Measurements from ENCODE around the gene GRIK3.

Gene GRIK3

GRCh38 chr1:36855699-36856494 lies 178.4 kb downstream of the GRIK3 start:
- H3K9ac ChIP-seq (ENCODE audit: low read length in 5 of 5) = no peak overlapping the region
- no peaks in the 10 kb centered on the region for H3K36me3 ChIP-seq (ENCODE audit: control insufficient read depth in 5 of 5, insufficient read depth in 5 of 5, low read length in 5 of 5)
- no peaks in the 10 kb centered on the region for H3K9me3 ChIP-seq (ENCODE audit: control insufficient read depth in 5 of 5, low read length in 5 of 5)
- no peak overlapping the region for H3K27ac ChIP-seq (ENCODE audit: low read depth, low read length)
- no peak overlapping the region for H3K4me3 ChIP-seq (ENCODE audit: low read depth in 1 of 5, low read length in 5 of 5)
- H3K27me3 ChIP-seq (ENCODE audit: control insufficient read depth in 5 of 5, insufficient read depth in 4 of 5, low read length in 5 of 5) = peaks cover 23 to 57% (median 32%) of the 10 kb centered on the region in 5 donors
- H3K4me1 ChIP-seq (ENCODE audit: control insufficient read depth in 5 of 5, insufficient read depth in 5 of 5, low read length in 5 of 5) = no peaks in the 10 kb centered on the region

DNA sequence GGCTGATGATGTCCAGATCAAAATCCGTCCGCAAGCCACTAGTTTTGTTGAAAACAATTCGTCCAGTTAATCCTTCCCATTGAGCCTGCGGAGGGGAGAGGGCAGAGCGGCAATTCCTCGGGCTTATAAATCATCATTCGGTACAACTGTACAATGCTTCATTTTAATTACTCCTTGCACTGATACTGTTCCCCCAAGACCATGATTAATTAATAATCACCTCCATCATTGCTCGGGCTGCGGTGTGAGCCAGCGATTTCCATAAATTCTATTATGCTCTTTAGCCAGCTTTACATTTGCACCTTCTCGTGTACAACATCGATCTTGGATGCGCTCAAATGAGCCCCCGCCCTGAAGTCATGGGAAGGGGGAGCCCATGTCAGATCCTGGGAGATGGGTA lies 180.7 kb downstream of the GRIK3 start:
- no peak overlapping the region for H3K27ac ChIP-seq (ENCODE audit: low read depth, low read length)
- no peak overlapping the region for H3K4me3 ChIP-seq (ENCODE audit: low read depth in 1 of 5, low read length in 5 of 5)
- H3K27me3 ChIP-seq (ENCODE audit: control insufficient read depth in 5 of 5, insufficient read depth in 4 of 5, low read length in 5 of 5) = peaks cover 23 to 69% (median 43%) of the 10 kb centered on the region in 5 donors
- H3K9ac ChIP-seq (ENCODE audit: low read length in 5 of 5) = no peak overlapping the region
- no peaks in the 10 kb centered on the region for H3K9me3 ChIP-seq (ENCODE audit: control insufficient read depth in 5 of 5, low read length in 5 of 5)
- no peaks in the 10 kb centered on the region for H3K36me3 ChIP-seq (ENCODE audit: control insufficient read depth in 5 of 5, insufficient read depth in 5 of 5, low read length in 5 of 5)
- H3K4me1 ChIP-seq (ENCODE audit: control insufficient read depth in 5 of 5, insufficient read depth in 5 of 5, low read length in 5 of 5) = no peaks in the 10 kb centered on the region

DNA sequence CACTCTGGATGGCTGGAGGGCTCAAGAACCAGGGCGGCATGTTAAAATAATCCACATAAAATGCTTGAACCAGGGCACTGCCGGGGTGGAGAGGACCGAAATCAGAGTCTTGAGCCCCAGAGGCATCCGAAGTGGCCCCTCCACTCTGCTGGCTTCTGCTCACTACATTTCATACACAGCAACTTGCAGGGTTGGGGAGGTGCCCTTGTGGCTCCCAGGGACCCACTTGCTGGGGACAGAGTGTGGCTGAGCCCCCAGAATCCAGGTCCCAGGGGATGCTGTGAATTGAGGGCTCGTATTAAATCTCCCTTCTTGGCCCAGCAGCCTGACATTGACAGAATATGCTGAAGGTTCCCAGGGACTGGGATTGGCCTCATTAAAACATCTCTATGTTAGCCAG lies 181.7 kb downstream of the GRIK3 start:
- no peaks in the 10 kb centered on the region for H3K9me3 ChIP-seq (ENCODE audit: control insufficient read depth in 5 of 5, low read length in 5 of 5)
- peaks cover 22 to 68% (median 42%) of the 10 kb centered on the region in 5 donors for H3K27me3 ChIP-seq (ENCODE audit: control insufficient read depth in 5 of 5, insufficient read depth in 4 of 5, low read length in 5 of 5)
- no peaks in the 10 kb centered on the region for H3K4me1 ChIP-seq (ENCODE audit: control insufficient read depth in 5 of 5, insufficient read depth in 5 of 5, low read length in 5 of 5)
- no peak overlapping the region for H3K9ac ChIP-seq (ENCODE audit: low read length in 5 of 5)
- no peak overlapping the region for H3K4me3 ChIP-seq (ENCODE audit: low read depth in 1 of 5, low read length in 5 of 5)
- no peaks in the 10 kb centered on the region for H3K36me3 ChIP-seq (ENCODE audit: control insufficient read depth in 5 of 5, insufficient read depth in 5 of 5, low read length in 5 of 5)
- no peak overlapping the region for H3K27ac ChIP-seq (ENCODE audit: low read depth, low read length)

DNA sequence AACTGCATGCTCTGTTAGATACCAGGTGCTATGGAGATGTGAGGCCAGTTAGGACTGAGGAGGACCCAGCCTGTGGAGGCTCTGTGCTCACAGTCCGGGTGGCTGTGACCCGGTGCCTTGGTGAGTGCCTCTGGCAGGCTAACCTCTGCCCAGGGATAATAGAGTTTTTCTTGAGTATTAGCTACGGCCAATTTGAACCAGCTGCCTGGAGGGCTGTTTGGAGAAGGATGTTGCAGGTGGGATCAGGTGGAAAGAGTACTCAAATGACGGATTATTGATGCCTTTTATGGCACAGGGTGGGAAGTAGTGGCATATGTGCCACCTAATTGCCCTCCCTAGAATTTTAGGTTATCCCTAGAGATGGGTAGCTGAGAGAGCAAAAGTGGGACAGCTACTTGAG lies 182.7 kb downstream of the GRIK3 start:
- Histone ChIP-seq H3K9me3 (ENCODE audit: control insufficient read depth in 5 of 5, low read length in 5 of 5) (no peaks in the 10 kb centered on the region), H3K27me3 (ENCODE audit: control insufficient read depth in 5 of 5, insufficient read depth in 4 of 5, low read length in 5 of 5) (peaks cover 18 to 66% (median 44%) of the 10 kb centered on the region in 5 donors), H3K4me3 (ENCODE audit: low read depth in 1 of 5, low read length in 5 of 5) (no peak overlapping the region), H3K4me1 (ENCODE audit: control insufficient read depth in 5 of 5, insufficient read depth in 5 of 5, low read length in 5 of 5) (no peaks in the 10 kb centered on the region), H3K36me3 (ENCODE audit: control insufficient read depth in 5 of 5, insufficient read depth in 5 of 5, low read length in 5 of 5) (no peaks in the 10 kb centered on the region), H3K9ac (ENCODE audit: low read length in 5 of 5) (no peak overlapping the region), H3K27ac (ENCODE audit: low read depth, low read length) (no peak overlapping the region)

DNA sequence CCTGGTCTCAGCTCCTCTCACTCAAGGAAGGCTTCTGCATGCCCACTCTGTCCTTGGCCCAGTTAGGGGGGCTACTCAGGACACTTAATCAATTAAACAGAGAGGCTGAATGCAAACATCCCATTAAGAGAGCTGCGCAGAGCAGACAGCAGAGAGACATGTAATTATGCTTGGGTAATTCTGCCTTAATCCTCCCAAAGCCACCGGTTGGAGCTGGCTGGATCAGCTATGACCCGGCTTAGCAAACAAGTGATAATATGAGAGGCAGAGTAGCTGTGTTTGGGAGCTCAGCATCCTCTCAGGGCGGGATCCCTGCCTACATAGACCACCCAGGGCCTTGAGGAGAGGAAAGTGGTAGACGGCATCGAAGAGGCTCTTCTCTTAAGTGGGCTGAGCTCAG lies 183.2 kb downstream of the GRIK3 start:
- Histone ChIP-seq H3K27ac (ENCODE audit: low read depth, low read length) (no peak overlapping the region), H3K9ac (ENCODE audit: low read length in 5 of 5) (no peak overlapping the region), H3K36me3 (ENCODE audit: control insufficient read depth in 5 of 5, insufficient read depth in 5 of 5, low read length in 5 of 5) (no peaks in the 10 kb centered on the region), H3K27me3 (ENCODE audit: control insufficient read depth in 5 of 5, insufficient read depth in 4 of 5, low read length in 5 of 5) (peaks cover 18 to 68% (median 44%) of the 10 kb centered on the region in 5 donors), H3K4me1 (ENCODE audit: control insufficient read depth in 5 of 5, insufficient read depth in 5 of 5, low read length in 5 of 5) (no peaks in the 10 kb centered on the region), H3K4me3 (ENCODE audit: low read depth in 1 of 5, low read length in 5 of 5) (no peak overlapping the region), H3K9me3 (ENCODE audit: control insufficient read depth in 5 of 5, low read length in 5 of 5) (no peaks in the 10 kb centered on the region)

DNA sequence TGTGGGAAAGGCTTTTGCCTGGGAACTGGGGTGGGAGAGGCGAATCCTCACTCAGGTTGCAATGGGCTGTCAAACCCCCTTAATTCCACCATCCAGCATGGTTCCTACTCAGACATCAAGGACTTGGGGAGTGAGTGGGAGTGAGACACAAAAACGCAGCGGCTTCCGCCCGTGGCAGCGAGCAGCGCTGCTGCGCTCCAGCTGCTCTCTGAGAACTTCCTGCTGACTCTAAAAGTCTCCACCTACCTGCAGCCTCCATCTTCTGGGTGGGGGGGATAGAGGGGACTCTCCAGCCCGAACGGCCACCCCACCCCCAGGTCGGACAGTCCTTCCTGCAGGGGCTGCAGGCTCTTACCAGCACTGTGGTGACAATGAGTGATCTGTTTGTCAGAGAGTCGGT lies 184.4 kb downstream of the GRIK3 start:
- Histone ChIP-seq H3K9me3 (ENCODE audit: control insufficient read depth in 5 of 5, low read length in 5 of 5) (no peaks in the 10 kb centered on the region), H3K9ac (ENCODE audit: low read length in 5 of 5) (no peak overlapping the region), H3K4me1 (ENCODE audit: control insufficient read depth in 5 of 5, insufficient read depth in 5 of 5, low read length in 5 of 5) (no peaks in the 10 kb centered on the region), H3K36me3 (ENCODE audit: control insufficient read depth in 5 of 5, insufficient read depth in 5 of 5, low read length in 5 of 5) (no peaks in the 10 kb centered on the region), H3K4me3 (ENCODE audit: low read depth in 1 of 5, low read length in 5 of 5) (no peak overlapping the region), H3K27ac (ENCODE audit: low read depth, low read length) (no peak overlapping the region), H3K27me3 (ENCODE audit: control insufficient read depth in 5 of 5, insufficient read depth in 4 of 5, low read length in 5 of 5) (peaks cover 14 to 59% (median 43%) of the 10 kb centered on the region in 5 donors)

DNA sequence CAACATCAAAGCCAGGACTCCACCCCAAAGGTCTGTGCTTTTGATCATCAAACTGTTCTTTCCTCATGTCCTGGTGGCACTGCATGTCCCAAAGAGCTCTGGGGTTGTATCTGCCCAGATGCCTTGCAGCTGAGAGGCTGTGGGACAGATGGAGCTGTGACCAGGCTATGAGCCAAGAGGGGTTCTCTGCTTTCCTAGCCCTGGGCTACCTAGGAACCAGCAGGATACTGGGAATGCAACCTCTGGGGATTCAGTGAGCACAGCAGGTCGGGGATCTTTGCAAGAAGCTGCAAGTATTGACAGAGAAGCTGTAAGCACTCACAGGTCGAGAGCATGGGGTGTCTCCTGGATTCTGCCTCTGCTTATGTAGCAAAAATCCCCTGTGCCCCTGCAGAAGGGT lies 186.6 kb downstream of the GRIK3 start:
- no peak overlapping the region for H3K9ac ChIP-seq (ENCODE audit: low read length in 5 of 5)
- H3K36me3 ChIP-seq (ENCODE audit: control insufficient read depth in 5 of 5, insufficient read depth in 5 of 5, low read length in 5 of 5) = no peaks in the 10 kb centered on the region
- no peak overlapping the region for H3K27ac ChIP-seq (ENCODE audit: low read depth, low read length)
- no peaks in the 10 kb centered on the region for H3K4me1 ChIP-seq (ENCODE audit: control insufficient read depth in 5 of 5, insufficient read depth in 5 of 5, low read length in 5 of 5)
- peaks cover 14 to 52% (median 42%) of the 10 kb centered on the region in 5 donors for H3K27me3 ChIP-seq (ENCODE audit: control insufficient read depth in 5 of 5, insufficient read depth in 4 of 5, low read length in 5 of 5)
- H3K9me3 ChIP-seq (ENCODE audit: control insufficient read depth in 5 of 5, low read length in 5 of 5) = no peaks in the 10 kb centered on the region
- no peak overlapping the region for H3K4me3 ChIP-seq (ENCODE audit: low read depth in 1 of 5, low read length in 5 of 5)

- Histone ChIP-seq H3K36me3 (ENCODE audit: control insufficient read depth in 5 of 5, insufficient read depth in 5 of 5, low read length in 5 of 5) (no peaks in the 10 kb centered on the region), H3K27me3 (ENCODE audit: control insufficient read depth in 5 of 5, insufficient read depth in 4 of 5, low read length in 5 of 5) (peaks cover 10 to 49% (median 43%) of the 10 kb centered on the region in 5 donors), H3K4me3 (ENCODE audit: low read depth in 1 of 5, low read length in 5 of 5) (no peak overlapping the region)
Observed at GRCh38 chr1:36847186-36847585, 187.1 kb downstream of the GRIK3 start.

DNA sequence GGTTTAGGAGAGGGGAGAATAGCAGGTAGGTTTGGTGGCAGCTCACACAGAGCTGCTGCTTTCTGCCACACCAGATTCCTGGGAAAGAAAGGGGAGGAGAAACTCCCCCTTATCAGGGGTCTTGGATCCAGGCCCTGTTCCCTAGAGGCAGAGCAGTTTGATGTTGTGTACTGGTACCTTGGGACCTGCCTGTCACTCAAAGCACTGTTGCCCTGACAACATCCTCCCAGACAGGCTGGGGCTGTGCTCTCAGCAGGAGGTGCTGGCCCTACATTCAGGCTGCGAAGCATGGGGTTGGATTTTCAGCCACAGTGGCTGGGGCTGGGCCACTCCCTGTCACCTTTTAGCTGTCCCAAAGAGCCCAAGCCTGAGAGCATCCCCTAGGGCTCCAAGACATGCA lies 188.0 kb downstream of the GRIK3 start:
- Histone ChIP-seq H3K27me3 (ENCODE audit: control insufficient read depth in 5 of 5, insufficient read depth in 4 of 5, low read length in 5 of 5) (peaks cover 8 to 49% (median 46%) of the 10 kb centered on the region in 5 donors), H3K4me1 (ENCODE audit: control insufficient read depth in 5 of 5, insufficient read depth in 5 of 5, low read length in 5 of 5) (no peaks in the 10 kb centered on the region), H3K9me3 (ENCODE audit: control insufficient read depth in 5 of 5, low read length in 5 of 5) (no peaks in the 10 kb centered on the region), H3K36me3 (ENCODE audit: control insufficient read depth in 5 of 5, insufficient read depth in 5 of 5, low read length in 5 of 5) (no peaks in the 10 kb centered on the region), H3K4me3 (ENCODE audit: low read depth in 1 of 5, low read length in 5 of 5) (no peak overlapping the region), H3K27ac (ENCODE audit: low read depth, low read length) (no peak overlapping the region), H3K9ac (ENCODE audit: low read length in 5 of 5) (no peak overlapping the region)

More at GRCh38 chr1:36847186-36847585, 187.1 kb downstream of the GRIK3 start:
- Histone ChIP-seq H3K27ac (ENCODE audit: low read depth, low read length) (no peak overlapping the region), H3K4me1 (ENCODE audit: control insufficient read depth in 5 of 5, insufficient read depth in 5 of 5, low read length in 5 of 5) (no peaks in the 10 kb centered on the region), H3K9ac (ENCODE audit: low read length in 5 of 5) (no peak overlapping the region), H3K9me3 (ENCODE audit: control insufficient read depth in 5 of 5, low read length in 5 of 5) (no peaks in the 10 kb centered on the region)

GRCh38 chr1:36845802-36846201 lies 188.5 kb downstream of the GRIK3 start:
- Histone ChIP-seq H3K36me3 (ENCODE audit: control insufficient read depth in 5 of 5, insufficient read depth in 5 of 5, low read length in 5 of 5) (no peaks in the 10 kb centered on the region), H3K27ac (ENCODE audit: low read depth, low read length) (no peak overlapping the region), H3K27me3 (ENCODE audit: control insufficient read depth in 5 of 5, insufficient read depth in 4 of 5, low read length in 5 of 5) (peaks cover 4 to 50% (median 41%) of the 10 kb centered on the region in 5 donors), H3K9me3 (ENCODE audit: control insufficient read depth in 5 of 5, low read length in 5 of 5) (no peaks in the 10 kb centered on the region), H3K9ac (ENCODE audit: low read length in 5 of 5) (no peak overlapping the region), H3K4me1 (ENCODE audit: control insufficient read depth in 5 of 5, insufficient read depth in 5 of 5, low read length in 5 of 5) (no peaks in the 10 kb centered on the region), H3K4me3 (ENCODE audit: low read depth in 1 of 5, low read length in 5 of 5) (no peak overlapping the region)
